Activated CD4-positive, alpha-beta T cell treated with anti-CD3 and anti-CD28 coated beads for 36 hours (primary cell): ENCODE measurements around the gene ARHGEF11. TPM values are rescaled to one million over a fixed set of nuclear protein-coding genes. Genes with fewer than 3 reads are reported as not detected.

Source experiments
- ATAC-seq: fragments of 200-7000 bp; cut with Tn5 transposase; one replicate; pipeline ENCODE4 v1.10.0; 2021; ENCODE audit warnings: mild to moderate bottlenecking, moderate library complexity
- CTCF ChIA-PET: fragments of 350-600 bp; sonication (Branson Sonifier 250); formaldehyde crosslinking; loops from one replicate; lab custom pipeline; 2021; ENCODE audit warnings: antibody characterized with exemption; lab: Charles Lee
- POLR2A ChIA-PET: fragments of 350-600 bp; sonication (Branson Sonifier 250); formaldehyde crosslinking; loops from one replicate; lab custom pipeline; 2021; ENCODE audit warnings: antibody characterized with exemption, inconsistent platforms; lab: Charles Lee
- DNase-seq: peaks from one replicate; pipeline ENCODE4 v3.0.0-alpha.2; 2020
- H3K27ac Mint-ChIP-seq: one replicate; pipeline ENCODE4 v1.8.0; 2021; ENCODE audit warnings: mixed read lengths
- H3K27me3 Mint-ChIP-seq: one replicate; pipeline ENCODE4 v1.8.0; 2021; ENCODE audit warnings: mixed read lengths
- H3K36me3 Mint-ChIP-seq: one replicate; pipeline ENCODE4 v1.8.0; 2021; ENCODE audit warnings: low read depth, mixed read lengths
- H3K4me1 Mint-ChIP-seq: one replicate; pipeline ENCODE4 v1.8.0; 2021; ENCODE audit warnings: mixed read lengths
- H3K4me3 Mint-ChIP-seq: one replicate; pipeline ENCODE4 v1.8.0; 2021; ENCODE audit warnings: mild to moderate bottlenecking, moderate library complexity, mixed read lengths
- H3K9me3 Mint-ChIP-seq: one replicate; pipeline ENCODE4 v1.8.0; 2021; ENCODE audit warnings: low read depth, mixed read lengths
- intact Hi-C, 2 experiments: fragments of 100-400 bp; cut with DNase I in 1 of 2; cut with micrococcal nuclease in 1 of 2; formaldehyde crosslinking; loops; one replicate each; pipeline versions ENCODE4 v1.14.2 to v1.15.1; 2022 to 2024; cut with DNase I, micrococcal nuclease
- total RNA-seq, 2 experiments: library from RNA; stranded (reverse); gene quantifications; one replicate each; pipeline ENCODE4 v1.2.3, GENCODE V29; 2021

Gene ARHGEF11
- total RNA-seq, 2 experiments from 2014 or later, result 3.5 to 4.8 TPM

DNA sequence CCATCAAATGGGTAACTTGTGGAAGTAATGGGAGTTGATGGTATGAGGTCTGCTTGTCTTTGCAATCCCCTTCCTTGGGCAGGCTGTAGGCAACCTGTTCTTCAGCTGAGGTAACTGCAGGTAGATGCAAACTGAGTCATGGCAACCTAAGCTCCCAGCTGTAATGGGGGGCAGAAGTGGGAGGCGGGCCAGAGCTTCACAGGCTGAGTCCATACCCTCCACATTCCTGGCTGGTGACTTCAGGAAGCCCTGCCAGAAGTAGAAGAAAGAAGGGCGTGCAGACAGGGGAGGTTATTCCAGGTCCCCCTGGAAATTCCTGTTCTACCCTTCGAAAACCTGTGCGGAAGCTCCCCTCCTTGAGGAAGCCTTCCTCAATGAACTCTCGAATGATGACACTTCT is 44.9 kb downstream of the ARHGEF11 start:
- intact Hi-C loops, result loop anchor here in 1 of 2 experiments (10.0 kb wide), 1 partner anchor 64 kb away; no protein-coding TSS in a partner anchor
- ChIA-PET POLR2A (no interaction called here), CTCF (no interaction called here)
- H3K4me3 Mint-ChIP-seq, result no peak overlapping the region
- H3K36me3 Mint-ChIP-seq, result no peaks in the 10 kb centered on the region
- no peaks in the 10 kb centered on the region for H3K4me1 Mint-ChIP-seq
- H3K27ac Mint-ChIP-seq, result no peak overlapping the region
- H3K9me3 Mint-ChIP-seq, result no peaks in the 10 kb centered on the region
- ATAC-seq (no peak), DNase-seq (no peak)
- peaks cover 7% of the 10 kb centered on the region for H3K27me3 Mint-ChIP-seq

DNA sequence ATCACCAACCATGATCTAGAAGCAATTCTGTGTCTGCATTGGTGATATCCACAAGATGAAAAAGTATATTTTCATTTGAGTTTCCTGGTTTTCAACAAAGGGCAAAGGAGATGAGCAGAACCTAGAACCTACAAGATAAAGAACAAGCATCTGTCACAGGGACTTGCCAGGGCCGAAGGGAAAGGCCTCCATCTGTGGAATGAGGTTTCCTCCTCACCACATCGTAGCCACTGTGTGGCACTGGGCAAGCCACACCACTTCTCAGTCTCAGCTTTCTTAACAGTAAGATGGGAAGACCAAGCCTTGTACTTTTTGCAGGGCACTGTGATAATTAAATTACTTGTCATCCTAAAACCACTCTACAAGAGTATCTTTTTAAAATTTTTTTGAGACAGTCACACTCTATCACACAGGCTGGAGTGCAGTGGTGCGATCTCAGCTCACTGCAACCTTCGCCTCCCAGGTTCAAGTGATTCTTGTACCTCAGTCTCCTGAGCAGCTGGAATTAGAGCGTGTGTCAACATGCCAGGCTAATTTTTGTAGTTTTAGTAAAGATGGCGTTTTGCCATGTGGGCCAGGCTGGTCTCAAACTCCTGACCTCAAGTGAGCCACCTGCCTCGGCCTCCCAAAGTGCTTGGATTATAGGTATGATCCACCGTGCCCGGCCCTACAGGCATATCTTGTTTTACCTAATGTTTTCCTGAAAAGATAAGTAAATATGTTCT is 45.8 kb downstream of the ARHGEF11 start:
- H3K9me3 Mint-ChIP-seq, result no peaks in the 10 kb centered on the region
- intact Hi-C loops, result loop anchor here in 1 of 2 experiments (10.0 kb wide), 1 partner anchor 65 kb away; no protein-coding TSS in a partner anchor
- no peak for DNase-seq
- peaks cover 8% of the 10 kb centered on the region for H3K27me3 Mint-ChIP-seq
- ChIA-PET POLR2A (no interaction called here), CTCF (no interaction called here)
- H3K36me3 Mint-ChIP-seq, result no peaks in the 10 kb centered on the region
- no peak overlapping the region for H3K4me3 Mint-ChIP-seq
- H3K4me1 Mint-ChIP-seq, result no peaks in the 10 kb centered on the region
- ATAC-seq, result no peak
- H3K27ac Mint-ChIP-seq, result no peak overlapping the region

- ATAC-seq, result no peak
- intact Hi-C loops, result no loop called here
Observed at GRCh38 chr1:156998840-156999500, 46.6 kb downstream of the ARHGEF11 start.

GRCh38 chr1:156998301-156998700 is 47.2 kb downstream of the ARHGEF11 start:
- no peak for DNase-seq
- no peaks in the 10 kb centered on the region for H3K36me3 Mint-ChIP-seq
- H3K4me1 Mint-ChIP-seq, result no peaks in the 10 kb centered on the region
- CTCF ChIA-PET, result interaction anchor here (0.6 to 1.0 kb wide), 2 partner anchors 28 to 92 kb away, joined by 3 read pairs; no protein-coding TSS in a partner anchor
- ATAC-seq, result no peak
- peaks cover 9% of the 10 kb centered on the region for H3K27me3 Mint-ChIP-seq
- no peak overlapping the region for H3K4me3 Mint-ChIP-seq
- H3K27ac Mint-ChIP-seq, result no peak overlapping the region
- POLR2A ChIA-PET, result no interaction called here
- H3K9me3 Mint-ChIP-seq, result no peaks in the 10 kb centered on the region
- intact Hi-C loops, result no loop called here

More at GRCh38 chr1:156998840-156999500, 46.6 kb downstream of the ARHGEF11 start:
- Mint-ChIP-seq H3K9me3 (no peaks in the 10 kb centered on the region), H3K4me1 (no peaks in the 10 kb centered on the region), H3K27me3 (peaks cover 9% of the 10 kb centered on the region), H3K4me3 (no peak overlapping the region), H3K36me3 (no peaks in the 10 kb centered on the region), H3K27ac (no peak overlapping the region)
- POLR2A ChIA-PET, result no interaction called here
- DNase-seq, result no peak
- CTCF ChIA-PET, result interaction anchor here (0.6 to 1.0 kb wide), 2 partner anchors 28 to 92 kb away, joined by 3 read pairs; no protein-coding TSS in a partner anchor

GRCh38 chr1:156995412-156995811 is 50.1 kb downstream of the ARHGEF11 start:
- H3K4me1 Mint-ChIP-seq, result no peaks in the 10 kb centered on the region
- ChIA-PET POLR2A (no interaction called here), CTCF (no interaction called here)
- no peaks in the 10 kb centered on the region for H3K36me3 Mint-ChIP-seq
- no peak for ATAC-seq
- no peaks in the 10 kb centered on the region for H3K9me3 Mint-ChIP-seq
- intact Hi-C loops, result no loop called here
- DNase-seq, result no peak
- H3K27me3 Mint-ChIP-seq, result peaks cover 7% of the 10 kb centered on the region
- H3K4me3 Mint-ChIP-seq, result no peak overlapping the region
- H3K27ac Mint-ChIP-seq, result no peak overlapping the region

DNA sequence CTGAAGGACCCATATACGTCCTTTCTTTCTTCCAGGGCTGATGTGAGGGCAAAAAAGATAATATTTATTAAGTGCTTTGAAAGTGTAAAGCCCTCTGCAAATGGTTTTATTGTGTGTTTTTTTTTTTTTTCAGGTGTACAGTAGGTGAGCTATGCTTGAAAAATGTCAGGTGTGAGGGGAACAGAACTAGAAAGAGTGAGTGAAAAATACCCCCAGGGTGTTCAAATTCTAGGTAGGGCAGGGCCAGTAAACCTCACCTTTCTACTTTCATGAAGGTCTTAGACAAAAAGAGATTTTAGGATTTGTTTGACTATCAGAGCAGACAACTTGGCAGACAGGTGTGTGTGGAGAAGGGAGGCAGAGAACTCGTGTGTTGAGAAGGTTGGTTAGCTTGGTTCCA is 51.3 kb downstream of the ARHGEF11 start:
- intact Hi-C loops, result no loop called here
- Mint-ChIP-seq H3K27ac (no peak overlapping the region), H3K4me1 (no peaks in the 10 kb centered on the region), H3K36me3 (no peaks in the 10 kb centered on the region), H3K27me3 (peaks cover 9% of the 10 kb centered on the region), H3K4me3 (no peak overlapping the region), H3K9me3 (no peaks in the 10 kb centered on the region)
- ATAC-seq (no peak), DNase-seq (no peak)
- CTCF ChIA-PET, result interaction anchor here (0.6 kb wide), 1 partner anchor 283 kb away, joined by 3 read pairs; no protein-coding TSS in a partner anchor
- POLR2A ChIA-PET, result no interaction called here

GRCh38 chr1:156993426-156994147 is 52.0 kb downstream of the ARHGEF11 start:
- H3K27ac Mint-ChIP-seq, result no peak overlapping the region
- no peaks in the 10 kb centered on the region for H3K4me1 Mint-ChIP-seq
- DNase-seq (no peak), ATAC-seq (no peak)
- H3K4me3 Mint-ChIP-seq, result no peak overlapping the region
- no peaks in the 10 kb centered on the region for H3K36me3 Mint-ChIP-seq
- H3K27me3 Mint-ChIP-seq, result peaks cover 10% of the 10 kb centered on the region
- CTCF ChIA-PET, result interaction anchor here (1.2 kb wide), 1 partner anchor 10 kb away, joined by 3 read pairs; no protein-coding TSS in a partner anchor
- POLR2A ChIA-PET, result no interaction called here
- intact Hi-C loops, result no loop called here
- H3K9me3 Mint-ChIP-seq, result no peaks in the 10 kb centered on the region

- Mint-ChIP-seq H3K36me3 (no peaks in the 10 kb centered on the region), H3K9me3 (no peaks in the 10 kb centered on the region), H3K4me3 (no peak overlapping the region), H3K27ac (no peak overlapping the region), H3K27me3 (peaks cover 10% of the 10 kb centered on the region), H3K4me1 (no peaks in the 10 kb centered on the region)
- CTCF ChIA-PET, result no interaction called here
- intact Hi-C loops, result no loop called here
- POLR2A ChIA-PET, result no interaction called here
- ATAC-seq (no peak), DNase-seq (no peak)
Observed at GRCh38 chr1:156992215-156992614, 53.3 kb downstream of the ARHGEF11 start.

DNA sequence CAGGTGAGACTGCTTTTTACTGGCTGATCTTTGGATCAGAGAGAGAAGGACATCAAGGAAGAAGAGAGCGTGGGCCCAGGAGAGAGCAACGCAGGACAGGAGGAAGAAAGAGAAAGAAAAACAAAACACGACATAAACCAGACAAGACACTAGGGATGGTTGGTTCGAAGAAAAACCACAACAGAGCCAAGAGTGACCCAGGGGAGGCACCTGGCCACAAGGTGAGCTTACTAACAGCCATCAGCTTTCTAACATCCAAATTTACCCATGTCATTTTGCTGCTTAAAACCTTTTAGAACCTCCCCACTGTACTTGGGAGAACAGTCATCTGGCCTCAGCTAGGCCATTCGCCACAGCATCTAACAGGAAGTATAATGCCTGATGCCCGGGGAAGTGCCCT is 57.8 kb downstream of the ARHGEF11 start:
- H3K27me3 Mint-ChIP-seq, result peaks cover 6% of the 10 kb centered on the region
- ChIA-PET POLR2A (no interaction called here), CTCF (no interaction called here)

DNA sequence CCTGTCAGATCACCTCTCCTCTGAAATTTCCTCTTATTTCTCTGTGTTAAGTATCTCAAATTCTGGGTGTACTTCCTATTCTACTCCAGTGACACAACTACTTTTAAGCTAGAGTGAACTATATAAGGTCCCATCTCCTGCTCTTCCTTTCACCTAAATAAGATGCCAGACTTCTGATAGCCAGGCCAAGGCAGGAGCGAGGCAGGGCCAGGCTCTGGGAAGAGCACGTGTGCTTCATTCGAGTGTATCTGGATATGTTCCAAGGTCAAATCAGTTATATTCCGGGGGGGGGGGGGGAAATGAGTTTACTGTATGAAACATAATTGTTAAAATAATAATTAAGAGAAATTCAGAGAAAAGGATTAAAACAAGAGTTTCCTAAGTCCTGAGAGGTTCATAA is 65.0 kb downstream of the ARHGEF11 start:
- Mint-ChIP-seq H3K9me3 (no peaks in the 10 kb centered on the region), H3K27me3 (peaks cover 12% of the 10 kb centered on the region)
- POLR2A ChIA-PET, result no interaction called here

More for the DNA sequence above, 57.8 kb downstream of the ARHGEF11 start:
- Mint-ChIP-seq H3K36me3 (no peaks in the 10 kb centered on the region), H3K4me1 (no peaks in the 10 kb centered on the region), H3K4me3 (no peak overlapping the region), H3K9me3 (no peaks in the 10 kb centered on the region), H3K27ac (no peak overlapping the region)
- ATAC-seq (no peak), DNase-seq (no peak)
- intact Hi-C loops, result no loop called here

GRCh38 chr1:156975084-156975483 is 70.5 kb downstream of the ARHGEF11 start:
- intact Hi-C loops, result no loop called here
- H3K36me3 Mint-ChIP-seq, result no peaks in the 10 kb centered on the region
- no peak for DNase-seq
- H3K4me3 Mint-ChIP-seq, result no peak overlapping the region
- no peaks in the 10 kb centered on the region for H3K9me3 Mint-ChIP-seq
- ChIA-PET POLR2A (no interaction called here), CTCF (no interaction called here)
- no peak for ATAC-seq
- peaks cover 11% of the 10 kb centered on the region for H3K27me3 Mint-ChIP-seq
- no peak overlapping the region for H3K27ac Mint-ChIP-seq
- H3K4me1 Mint-ChIP-seq, result no peaks in the 10 kb centered on the region

More for the DNA sequence above, 65.0 kb downstream of the ARHGEF11 start:
- intact Hi-C loops, result no loop called here
- no peaks in the 10 kb centered on the region for H3K4me1 Mint-ChIP-seq
- H3K27ac Mint-ChIP-seq, result no peak overlapping the region
- CTCF ChIA-PET, result interaction anchor here (1.0 kb wide), 1 partner anchor 11 kb away, joined by 3 read pairs; no protein-coding TSS in a partner anchor
- H3K4me3 Mint-ChIP-seq, result no peak overlapping the region
- no peaks in the 10 kb centered on the region for H3K36me3 Mint-ChIP-seq
- ATAC-seq (no peak), DNase-seq (no peak)
